NCI-H2227 treated with DMSO at 0.1 percent for 48 hours (cell line): ENCODE data around the gene KATNAL1.

Experiments used
- DNase-seq: peaks from one replicate; lab custom pipeline; 2025; lab: John Stamatoyannopoulos, UW

Gene KATNAL1

DNA sequence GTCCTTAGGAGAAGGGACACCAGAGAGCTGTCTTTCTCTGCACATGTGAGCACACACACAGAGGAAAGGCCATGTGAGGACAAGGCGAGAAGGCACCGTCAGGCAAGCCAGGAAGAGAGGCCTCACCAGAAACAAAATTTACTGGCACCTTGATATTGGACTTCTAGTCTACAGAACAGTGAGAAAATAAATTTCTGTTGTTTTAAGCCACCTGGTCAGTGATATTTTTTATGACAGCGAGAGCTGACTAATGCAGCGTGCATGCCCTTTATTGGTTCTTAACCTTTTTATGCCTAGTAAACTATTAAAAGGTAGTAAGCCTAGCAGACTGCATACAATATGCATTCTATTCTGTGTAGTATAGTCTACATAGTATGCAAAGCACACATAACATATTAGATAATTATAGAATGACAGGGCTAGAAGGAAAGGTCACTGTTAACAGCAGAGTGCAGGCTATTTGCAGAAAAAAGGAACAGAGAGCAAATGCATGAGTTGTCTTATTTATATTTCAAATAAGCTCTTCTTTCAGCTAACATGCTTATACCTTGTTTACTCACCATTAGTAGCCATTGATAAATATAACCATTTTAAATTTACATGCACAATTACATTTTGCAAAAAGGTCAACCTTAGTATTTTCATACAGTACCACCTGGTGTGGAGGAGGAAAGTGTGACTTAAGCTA, 25.2 kb upstream of the KATNAL1 start:
- DNase-seq = no peak

DNA sequence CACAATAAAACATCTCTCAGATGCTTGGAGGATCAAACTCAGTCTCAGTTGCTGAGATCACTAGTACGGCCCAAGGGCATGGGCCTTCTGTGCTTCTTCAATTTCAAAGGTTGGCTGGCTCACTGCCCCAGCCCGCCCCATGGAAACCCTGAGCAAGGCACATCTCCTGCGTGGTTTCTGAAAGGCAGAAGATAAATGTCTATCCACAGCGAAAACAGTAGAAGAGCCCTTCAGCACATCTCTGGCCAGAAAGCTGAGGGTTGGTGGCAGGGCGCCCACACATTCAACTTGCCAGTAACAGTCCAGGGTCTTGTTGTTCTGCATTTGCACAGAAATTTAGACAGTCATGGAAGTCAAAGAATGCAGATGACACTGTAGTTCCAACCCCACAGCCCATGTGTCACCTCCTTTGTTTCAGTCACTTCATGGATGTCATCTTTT, 24.0 kb upstream of the KATNAL1 start:
- no peak for DNase-seq

- no peak for DNase-seq
These were observed 21.7 kb upstream of the KATNAL1 start for GRCh38 chr13:30329009-30329585.

DNA sequence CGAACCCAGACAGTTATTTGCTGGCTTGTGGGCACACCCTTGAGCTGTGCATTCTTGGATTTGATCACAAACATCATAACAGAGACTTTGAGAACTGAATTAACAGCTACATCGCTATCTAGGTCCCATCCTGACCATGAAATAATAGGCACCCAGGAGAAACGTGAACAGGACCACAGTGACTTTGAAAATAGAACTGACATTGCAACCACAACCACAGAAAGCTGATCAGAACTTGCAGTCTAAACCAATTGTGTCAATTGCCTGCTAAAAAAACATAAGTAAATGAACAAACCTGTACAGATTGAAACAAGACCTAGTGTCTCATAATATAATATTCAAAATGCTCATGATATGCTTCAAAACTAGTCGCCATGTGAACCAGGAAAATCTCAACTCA, 18.3 kb upstream of the KATNAL1 start:
- DNase-seq = no peak

- DNase-seq = no peak
These were observed 16.2 kb upstream of the KATNAL1 start for GRCh38 chr13:30323524-30323923.

DNA sequence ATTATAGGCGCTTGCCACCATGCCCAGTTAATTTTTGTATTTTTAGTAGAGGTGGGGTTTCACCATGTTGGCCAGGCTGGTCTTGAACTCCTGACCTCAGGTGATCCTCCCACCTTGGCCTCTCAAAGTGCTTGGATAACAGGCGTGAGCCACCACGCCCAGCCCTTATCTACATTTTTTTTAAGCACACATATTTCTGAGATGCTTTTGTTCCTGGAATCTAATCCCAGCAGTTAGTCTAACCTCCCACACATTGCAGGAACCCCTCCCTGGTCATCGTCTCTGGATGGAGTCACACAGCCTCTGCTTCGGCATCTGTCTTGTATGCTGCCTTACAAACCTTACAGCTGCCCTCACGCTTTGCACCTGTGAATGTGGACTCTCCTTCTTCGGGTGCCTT, 15.1 kb upstream of the KATNAL1 start:
- DNase-seq = no peak

GRCh38 chr13:30321256-30321655, 13.9 kb upstream of the KATNAL1 start:
- no peak for DNase-seq

GRCh38 chr13:30319655-30320054, 12.3 kb upstream of the KATNAL1 start:
- DNase-seq = no peak

- no peak for DNase-seq
These were observed 11.8 kb upstream of the KATNAL1 start for GRCh38 chr13:30319130-30319529.

- DNase-seq = no peak
These were observed 10.7 kb upstream of the KATNAL1 start for GRCh38 chr13:30318026-30318425.

- no peak for DNase-seq
These were observed 7.2 kb upstream of the KATNAL1 start for GRCh38 chr13:30314562-30314961.

GRCh38 chr13:30314069-30314468, 6.7 kb upstream of the KATNAL1 start:
- DNase-seq = no peak

DNA sequence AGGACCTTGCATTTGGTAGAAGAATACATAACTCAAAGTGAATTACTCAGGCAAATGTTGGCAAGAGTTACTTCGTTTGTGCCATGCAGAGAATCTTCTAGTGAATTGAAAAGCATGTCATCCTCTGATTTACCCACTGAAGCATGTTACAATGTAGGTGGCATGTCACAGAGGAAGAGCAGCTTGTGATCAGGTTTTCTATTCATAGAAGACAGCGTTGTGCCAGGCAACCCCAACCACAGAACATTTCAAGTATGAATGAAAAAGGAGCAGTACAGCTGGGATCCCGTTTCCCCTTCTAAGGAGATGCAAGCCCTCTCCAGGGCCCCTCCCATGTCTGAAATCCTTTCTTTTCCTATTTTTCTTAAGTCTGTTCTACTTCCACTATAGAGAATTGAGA, 6.0 kb upstream of the KATNAL1 start:
- DNase-seq = no peak

- DNase-seq = no peak
These were observed 5.6 kb upstream of the KATNAL1 start for GRCh38 chr13:30312904-30313303.

- DNase-seq = no peak
These were observed 1.2 kb upstream of the KATNAL1 start for GRCh38 chr13:30308548-30308947.

GRCh38 chr13:30307971-30308290, 580 bp upstream of the KATNAL1 start:
- DNase-seq = peak; percentile 14

- DNase-seq = peak; percentile 87
These were observed 573 bp downstream of the KATNAL1 start for GRCh38 chr13:30306762-30307193.

DNA sequence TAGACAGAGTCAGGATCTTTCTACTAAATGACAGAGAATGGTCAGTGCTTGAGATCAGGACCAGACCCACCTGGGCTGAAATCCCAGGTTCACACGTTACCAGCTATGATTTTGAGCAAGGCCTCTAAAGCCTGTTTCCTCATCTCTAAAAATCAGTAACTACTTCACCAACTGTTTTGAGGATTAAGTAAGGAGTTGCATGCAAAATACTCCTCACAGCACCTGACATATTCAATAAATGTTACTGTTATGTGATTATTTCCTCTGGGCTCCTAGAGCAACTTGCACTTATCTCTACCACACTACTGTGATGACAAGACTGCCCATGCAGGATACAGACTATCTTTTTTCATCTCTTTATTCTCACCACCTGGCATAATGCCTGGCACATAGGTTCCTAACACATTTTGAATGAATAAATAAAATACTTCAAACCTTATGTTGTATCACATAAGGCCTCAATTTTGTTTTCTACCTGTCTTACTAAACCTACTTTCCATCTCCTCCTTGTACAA, 1.8 kb downstream of the KATNAL1 start:
- no peak for DNase-seq

DNA sequence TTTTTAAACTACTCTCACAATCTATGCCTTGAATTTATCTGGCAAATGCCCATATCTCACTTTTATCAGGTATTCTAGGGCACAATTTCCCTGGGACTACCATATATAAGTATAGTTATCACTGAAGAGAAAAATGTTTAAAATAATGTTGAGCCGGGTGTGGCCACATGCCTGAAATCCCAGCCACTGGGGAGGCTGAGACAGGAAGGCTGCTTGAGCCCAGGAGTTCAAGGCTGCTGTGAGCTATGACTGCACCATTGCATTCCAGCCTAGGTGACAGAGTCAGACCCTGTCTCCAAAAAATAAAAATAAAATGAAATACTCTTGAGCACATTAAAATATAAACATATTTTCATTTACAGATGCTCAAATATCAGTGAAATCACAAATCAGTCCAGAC, 4.1 kb downstream of the KATNAL1 start:
- DNase-seq = no peak

GRCh38 chr13:30301827-30302226, 5.5 kb downstream of the KATNAL1 start:
- no peak for DNase-seq

- no peak for DNase-seq
These were observed 6.8 kb downstream of the KATNAL1 start for GRCh38 chr13:30300596-30300995.

DNA sequence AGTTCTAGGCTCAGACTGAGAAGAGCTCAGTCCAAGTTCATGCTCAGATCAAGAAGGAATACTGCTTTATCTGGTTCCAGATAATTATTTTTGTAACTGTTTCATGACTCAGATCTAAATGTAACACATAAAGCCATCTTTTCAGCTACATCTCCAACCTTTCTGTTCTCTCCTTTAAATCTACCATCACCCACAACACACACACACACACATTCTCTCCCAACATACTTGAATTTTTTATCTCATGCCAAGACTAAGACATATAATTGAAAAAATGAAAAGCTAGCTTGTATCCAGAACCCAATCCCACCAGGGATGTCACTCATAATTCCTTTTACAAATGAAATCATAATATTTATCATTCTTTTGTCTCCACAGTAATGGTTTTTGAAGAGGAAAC, 7.6 kb downstream of the KATNAL1 start:
- no peak for DNase-seq

GRCh38 chr13:30295116-30295515, 12.2 kb downstream of the KATNAL1 start:
- no peak for DNase-seq

GRCh38 chr13:30294004-30294403, 13.3 kb downstream of the KATNAL1 start:
- DNase-seq = no peak
